HepG2 (cell line): ENCODE measurements around the gene SPAG4.

Source experiments
- CBX2 ChIP-seq, 2 experiments: fragments of 200-600 bp in 1 of 2; sonication (generic); formaldehyde crosslinking in 1 of 2; IDR thresholded peaks; 2 replicates each; pipeline versions ENCODE4 v1.7.0 to v1.8.1; 2018 to 2022; ENCODE audit warnings: low read depth in 2 of 2, low read length in 1 of 2, mild to moderate bottlenecking in 1 of 2, missing genetic modification reagents in 1 of 2
- CC2D1A ChIP-seq: sonication (generic); formaldehyde crosslinking; IDR thresholded peaks from 2 replicates; pipeline ENCODE4 v1.8.1; 2023; ENCODE audit warnings: mild to moderate bottlenecking, missing genetic modification reagents
- GABPA ChIP-seq, 2 experiments: IDR thresholded peaks; 2 replicates each; pipeline ENCODE4 v1.6.1; 2011 to 2016; ENCODE audit warnings: low read depth in 2 of 2, low read length in 1 of 2, missing biosample characterization in 1 of 2, missing genetic modification characterization in 1 of 2
- MIXL1 ChIP-seq: IDR thresholded peaks from 2 replicates; pipeline ENCODE4 v1.6.1; 2016
- NFKBIZ ChIP-seq: IDR thresholded peaks from 2 replicates; pipeline ENCODE4 v1.6.1; 2018; ENCODE audit warnings: missing genetic modification reagents, missing compliant biosample characterization
- TSC22D2 ChIP-seq: sonication (generic); formaldehyde crosslinking; IDR thresholded peaks from 2 replicates; pipeline ENCODE4 v1.5.1; 2020; ENCODE audit warnings: missing genetic modification reagents, mild to moderate bottlenecking, borderline replicate concordance
- ZFAT ChIP-seq: sonication (generic); formaldehyde crosslinking; conservative IDR thresholded peaks from 2 replicates; pipeline ENCODE4 v1.8.1; 2023; ENCODE audit warnings: missing genetic modification reagents, inconsistent platforms
- ZNF138 ChIP-seq: sonication (generic); formaldehyde crosslinking; IDR thresholded peaks from 2 replicates; pipeline ENCODE4 v1.5.0; 2020; ENCODE audit warnings: mild to moderate bottlenecking, low read depth, missing genetic modification reagents
- ZNF207 ChIP-seq: fragments of 450-650 bp; IDR thresholded peaks from 2 replicates; pipeline ENCODE4 v1.6.1; 2016; ENCODE audit warnings: antibody characterized with exemption, borderline replicate concordance
- ZZZ3 ChIP-seq: sonication (generic); formaldehyde crosslinking; IDR thresholded peaks from 2 replicates; pipeline ENCODE4 v1.4.0; 2020; ENCODE audit warnings: missing genetic modification reagents, mild to moderate bottlenecking, borderline replicate concordance
- TF ChIP-seq, protein P1 (sequence below): sonication (generic); formaldehyde crosslinking; IDR thresholded peaks from 2 replicates; pipeline ENCODE4 v1.5.0; 2020; ENCODE audit warnings: mild to moderate bottlenecking, missing genetic modification reagents, moderate library complexity
- TF ChIP-seq, protein P2 (sequence below): IDR thresholded peaks from 2 replicates; pipeline ENCODE4 v1.6.1; 2012; ENCODE audit warnings: inconsistent platforms
- TF ChIP-seq, protein P3 (sequence below): IDR thresholded peaks from 2 replicates; pipeline ENCODE4 v1.6.1; 2016; ENCODE audit warnings: missing genetic modification reagents, missing compliant biosample characterization
- TF ChIP-seq, protein P4 (sequence below): sonication (generic); formaldehyde crosslinking; IDR thresholded peaks from 2 replicates; pipeline ENCODE4 v1.4.0; 2020; ENCODE audit warnings: missing genetic modification reagents

DNA sequence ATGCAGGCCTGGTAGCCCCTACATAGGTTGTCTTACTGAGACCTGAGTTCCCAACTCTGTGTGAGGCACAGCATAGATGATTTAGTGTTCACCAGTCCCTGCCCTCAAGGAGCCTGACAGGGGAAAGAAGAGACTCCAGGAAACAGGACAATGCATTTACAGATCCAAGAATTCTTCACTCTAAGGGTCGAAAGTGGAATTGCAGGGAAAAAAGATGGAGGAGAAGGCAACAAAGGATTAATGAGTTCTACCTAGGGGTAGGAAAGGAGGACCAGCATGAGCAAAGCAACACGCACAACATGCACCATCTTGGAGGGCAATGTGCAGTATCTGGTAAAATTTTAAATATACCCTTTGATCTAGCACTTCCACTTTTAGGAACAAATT is 5.9 kb downstream of the SPAG4 start:
- no peak for TF ChIP-seq ZNF138 (CRISPR knock-in tag)
- TF ChIP-seq MIXL1, result no peak
- TF ChIP-seq, protein P1, sequence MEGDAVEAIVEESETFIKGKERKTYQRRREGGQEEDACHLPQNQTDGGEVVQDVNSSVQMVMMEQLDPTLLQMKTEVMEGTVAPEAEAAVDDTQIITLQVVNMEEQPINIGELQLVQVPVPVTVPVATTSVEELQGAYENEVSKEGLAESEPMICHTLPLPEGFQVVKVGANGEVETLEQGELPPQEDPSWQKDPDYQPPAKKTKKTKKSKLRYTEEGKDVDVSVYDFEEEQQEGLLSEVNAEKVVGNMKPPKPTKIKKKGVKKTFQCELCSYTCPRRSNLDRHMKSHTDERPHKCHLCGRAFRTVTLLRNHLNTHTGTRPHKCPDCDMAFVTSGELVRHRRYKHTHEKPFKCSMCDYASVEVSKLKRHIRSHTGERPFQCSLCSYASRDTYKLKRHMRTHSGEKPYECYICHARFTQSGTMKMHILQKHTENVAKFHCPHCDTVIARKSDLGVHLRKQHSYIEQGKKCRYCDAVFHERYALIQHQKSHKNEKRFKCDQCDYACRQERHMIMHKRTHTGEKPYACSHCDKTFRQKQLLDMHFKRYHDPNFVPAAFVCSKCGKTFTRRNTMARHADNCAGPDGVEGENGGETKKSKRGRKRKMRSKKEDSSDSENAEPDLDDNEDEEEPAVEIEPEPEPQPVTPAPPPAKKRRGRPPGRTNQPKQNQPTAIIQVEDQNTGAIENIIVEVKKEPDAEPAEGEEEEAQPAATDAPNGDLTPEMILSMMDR (CRISPR knock-in tag), result no peak
- no peak for TF ChIP-seq CBX2 (IDR thresholded peaks at IDR 0.05; ENCODE audit: low read depth, low read length)
- TF ChIP-seq CBX2 (CRISPR knock-in tag; IDR thresholded peaks at IDR 0.05; ENCODE audit: low read depth), result no peak
- TF ChIP-seq, protein P2, sequence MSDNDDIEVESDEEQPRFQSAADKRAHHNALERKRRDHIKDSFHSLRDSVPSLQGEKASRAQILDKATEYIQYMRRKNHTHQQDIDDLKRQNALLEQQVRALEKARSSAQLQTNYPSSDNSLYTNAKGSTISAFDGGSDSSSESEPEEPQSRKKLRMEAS, result no peak
- no peak for TF ChIP-seq TSC22D2
- TF ChIP-seq, protein P3, sequence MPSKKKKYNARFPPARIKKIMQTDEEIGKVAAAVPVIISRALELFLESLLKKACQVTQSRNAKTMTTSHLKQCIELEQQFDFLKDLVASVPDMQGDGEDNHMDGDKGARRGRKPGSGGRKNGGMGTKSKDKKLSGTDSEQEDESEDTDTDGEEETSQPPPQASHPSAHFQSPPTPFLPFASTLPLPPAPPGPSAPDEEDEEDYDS (CRISPR knock-in tag), result no peak
- TF ChIP-seq ZNF207, result no peak
- TF ChIP-seq, protein P4, sequence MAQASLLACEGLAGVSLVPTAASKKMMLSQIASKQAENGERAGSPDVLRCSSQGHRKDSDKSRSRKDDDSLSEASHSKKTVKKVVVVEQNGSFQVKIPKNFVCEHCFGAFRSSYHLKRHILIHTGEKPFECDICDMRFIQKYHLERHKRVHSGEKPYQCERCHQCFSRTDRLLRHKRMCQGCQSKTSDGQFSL, result no peak
- TF ChIP-seq GABPA (IDR thresholded peaks at IDR 0.05; ENCODE audit: low read depth, low read length), result no peak
- TF ChIP-seq GABPA (CRISPR knock-in tag; IDR thresholded peaks at IDR 0.05; ENCODE audit: low read depth), result no peak
- TF ChIP-seq NFKBIZ (CRISPR knock-in tag), result no peak
- TF ChIP-seq ZFAT (CRISPR knock-in tag), result no peak
- TF ChIP-seq CC2D1A, result no peak
- TF ChIP-seq ZZZ3 (CRISPR knock-in tag), result no peak
